GM04504 (cell line): Measurements from ENCODE around the gene SLC6A20.
A peak's percentile ranks its signal among the peaks of the same experiment; 100 is the strongest.

Experiments
- DNase-seq: peaks from one replicate; pipeline ENCODE4 v3.0.0-alpha.2; 2012; ENCODE audit warnings: low read depth

Gene SLC6A20, protein sequence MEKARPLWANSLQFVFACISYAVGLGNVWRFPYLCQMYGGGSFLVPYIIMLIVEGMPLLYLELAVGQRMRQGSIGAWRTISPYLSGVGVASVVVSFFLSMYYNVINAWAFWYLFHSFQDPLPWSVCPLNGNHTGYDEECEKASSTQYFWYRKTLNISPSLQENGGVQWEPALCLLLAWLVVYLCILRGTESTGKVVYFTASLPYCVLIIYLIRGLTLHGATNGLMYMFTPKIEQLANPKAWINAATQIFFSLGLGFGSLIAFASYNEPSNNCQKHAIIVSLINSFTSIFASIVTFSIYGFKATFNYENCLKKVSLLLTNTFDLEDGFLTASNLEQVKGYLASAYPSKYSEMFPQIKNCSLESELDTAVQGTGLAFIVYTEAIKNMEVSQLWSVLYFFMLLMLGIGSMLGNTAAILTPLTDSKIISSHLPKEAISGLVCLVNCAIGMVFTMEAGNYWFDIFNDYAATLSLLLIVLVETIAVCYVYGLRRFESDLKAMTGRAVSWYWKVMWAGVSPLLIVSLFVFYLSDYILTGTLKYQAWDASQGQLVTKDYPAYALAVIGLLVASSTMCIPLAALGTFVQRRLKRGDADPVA

DNA sequence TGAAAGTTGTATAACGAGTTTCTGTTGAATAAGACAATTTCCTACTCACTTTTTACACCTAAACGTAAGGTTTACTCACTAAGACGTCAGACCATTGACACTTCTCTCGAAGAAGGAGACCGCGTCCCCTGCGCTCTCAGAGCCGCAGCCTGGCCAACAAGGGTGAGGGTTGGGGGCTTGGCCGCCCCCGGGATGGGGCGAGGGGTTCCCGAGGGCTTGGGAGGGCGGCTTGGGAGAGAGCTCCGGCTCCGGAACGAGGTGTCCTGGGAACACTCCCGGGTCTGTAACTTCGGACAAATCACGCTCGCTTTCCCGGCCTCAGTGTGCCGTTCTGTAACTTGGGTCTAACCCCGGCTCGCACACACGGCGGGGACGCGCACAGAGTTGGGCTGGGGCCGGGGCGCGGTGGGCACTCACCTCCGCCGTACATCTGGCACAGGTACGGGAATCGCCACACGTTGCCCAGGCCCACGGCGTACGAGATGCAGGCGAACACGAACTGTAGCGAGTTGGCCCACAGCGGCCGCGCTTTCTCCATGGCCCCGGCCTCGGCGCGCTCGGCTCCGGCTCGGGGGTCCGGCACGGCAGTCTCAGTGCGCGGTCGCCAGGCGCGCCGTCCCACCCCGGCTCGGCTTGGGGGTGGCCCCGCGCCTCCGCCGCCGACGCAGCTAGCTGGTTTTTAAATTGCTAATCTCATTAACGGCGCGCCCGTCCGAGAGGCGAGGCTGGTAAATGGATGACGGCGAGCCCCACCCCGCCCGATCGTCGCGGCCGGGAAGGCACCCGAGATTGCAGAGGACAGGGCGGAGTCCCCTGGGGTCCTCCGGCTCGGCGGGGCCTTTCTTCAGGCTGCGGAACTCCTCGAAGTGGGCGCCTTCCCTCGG is at the start of gene SLC6A20:
Gene SLC6A20, minus strand, starts transcription at position 655 of the 884 bp plus-strand sequence. Its CDS starts 117 bp downstream, at position 538.
- DNase-seq, result no peak

DNA sequence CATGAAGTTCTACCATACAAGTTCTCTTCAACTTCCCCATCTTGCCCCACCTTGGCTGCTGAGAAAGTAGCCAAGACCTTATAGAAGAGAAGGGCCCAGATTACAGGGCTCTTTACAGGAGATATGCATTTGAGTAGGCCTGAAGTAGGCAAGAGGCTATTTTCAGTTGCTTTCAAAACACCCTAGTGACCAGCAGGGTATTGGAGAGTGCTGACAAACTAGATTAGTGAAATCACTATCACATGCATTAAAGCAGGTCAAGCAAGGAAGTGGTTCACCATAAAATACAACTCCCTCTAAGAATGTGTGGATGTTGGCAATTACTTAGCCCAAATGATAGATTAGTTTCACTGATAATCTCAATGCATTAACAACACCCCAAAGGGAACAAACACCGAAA is 48.3 kb upstream of the SLC6A20 start:
- DNase-seq, result no peak

DNA sequence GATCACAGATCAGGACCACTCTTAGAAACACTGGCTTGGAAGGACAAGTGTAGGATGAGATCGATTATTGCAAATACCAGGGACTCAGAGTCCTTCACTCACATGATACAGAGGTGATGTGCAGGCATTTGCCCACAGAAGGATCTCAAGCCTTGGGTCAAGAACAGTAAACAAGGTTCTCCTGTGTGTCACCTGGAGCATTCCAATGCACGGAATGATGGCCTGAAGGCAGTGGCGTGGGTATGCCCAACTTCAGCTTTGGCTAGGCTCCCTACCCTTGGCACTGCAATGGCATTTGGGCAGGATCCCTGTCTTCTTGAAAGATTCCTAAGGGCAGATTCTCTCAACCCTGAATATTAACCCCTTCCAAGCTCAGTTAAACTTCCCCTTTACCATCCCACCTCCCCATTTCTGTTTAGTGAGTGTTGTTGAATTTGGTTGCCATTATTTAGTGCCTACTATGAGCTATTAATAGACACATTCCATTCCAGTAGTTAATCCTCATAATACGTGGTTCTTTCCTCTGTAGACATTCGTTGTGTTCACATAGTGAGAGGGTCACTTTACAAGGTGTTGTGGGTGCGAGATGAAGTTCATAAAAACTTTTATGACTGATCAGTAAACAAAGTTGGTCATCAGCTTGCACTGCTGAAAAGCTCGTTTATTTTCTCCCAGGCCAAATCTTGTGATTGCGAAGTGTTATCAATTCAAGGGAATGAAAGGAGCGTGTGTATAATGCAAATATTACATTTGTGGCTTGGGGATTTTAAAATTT is 46.7 kb upstream of the SLC6A20 start:
- no peak for DNase-seq

DNA sequence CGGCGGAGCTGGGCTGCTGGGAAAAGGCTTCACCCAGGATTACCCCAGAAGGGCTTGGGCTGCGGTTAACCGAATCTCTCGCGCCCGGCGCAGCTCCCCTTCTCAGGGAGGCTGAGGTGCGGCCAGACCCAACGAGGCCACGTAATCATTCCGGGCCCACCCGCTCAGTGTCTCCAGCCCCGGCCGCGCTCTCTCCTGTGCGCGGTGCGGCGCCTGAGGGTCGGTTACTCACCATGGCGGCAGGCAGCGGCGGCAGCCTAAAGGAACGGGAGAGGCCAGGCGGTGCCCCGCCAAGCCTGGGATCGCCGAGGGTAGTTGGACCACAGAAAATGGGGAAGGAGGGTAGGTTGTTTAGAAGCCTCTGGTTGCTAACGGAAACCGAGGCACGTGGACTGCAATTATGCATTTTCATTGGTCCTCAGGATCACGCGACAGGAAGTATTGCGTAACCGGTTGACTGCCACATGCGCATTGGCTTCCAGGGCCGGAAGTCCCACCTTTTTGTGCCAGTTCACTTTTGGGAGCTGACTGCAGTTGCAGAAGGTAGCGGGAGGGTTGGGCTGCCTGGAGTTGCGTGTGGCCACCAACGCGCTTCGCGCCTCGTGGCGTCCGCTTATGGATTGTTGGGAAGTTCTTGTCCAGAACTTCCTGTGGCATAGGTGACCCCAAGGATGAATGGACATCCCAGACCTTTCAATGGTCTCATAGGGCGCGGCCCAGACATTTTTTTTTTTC is 45.6 kb upstream of the SLC6A20 start, which contains the start of gene LZTFL1:
Gene LZTFL1, minus strand, starts transcription at position 363 of the 735 bp plus-strand sequence. Its CDS starts 128 bp downstream, at position 235.
- peak; percentile 94 for DNase-seq

DNA sequence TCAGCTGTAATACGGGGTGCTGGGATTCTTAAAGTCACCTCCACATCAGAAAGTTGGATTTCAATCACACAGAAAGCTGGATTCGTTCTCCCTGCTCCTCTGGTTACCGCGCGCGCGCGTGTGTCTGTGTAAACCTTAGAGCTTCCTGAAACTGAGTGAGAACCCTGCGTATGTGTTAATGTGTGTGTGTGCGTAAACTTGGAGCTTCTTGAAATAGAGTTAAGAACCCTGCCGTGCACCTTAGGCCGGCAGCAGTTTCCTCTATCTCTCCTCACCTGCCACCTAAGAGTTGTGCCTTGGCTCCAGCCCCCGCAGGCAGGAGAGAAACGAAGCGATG is 45.1 kb upstream of the SLC6A20 start:
- no peak for DNase-seq

DNA sequence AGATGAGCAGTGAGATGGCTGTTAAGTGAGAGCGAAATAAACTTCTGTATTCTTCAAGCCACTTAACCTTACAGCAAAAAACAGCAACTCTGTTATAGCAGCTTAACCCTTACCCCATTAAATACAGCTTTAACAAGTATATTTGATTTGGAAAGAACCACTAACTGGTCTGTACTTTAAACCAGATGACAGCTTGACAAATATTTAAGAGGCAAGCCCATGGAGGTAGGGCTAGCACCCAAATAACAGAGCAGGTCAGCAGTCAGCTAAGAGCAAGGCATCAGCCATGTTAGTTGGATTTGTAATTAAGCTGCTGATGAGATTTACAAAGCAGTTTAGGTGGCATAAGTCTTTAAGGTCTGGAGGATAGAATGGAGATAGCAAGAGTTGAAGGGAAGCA is 42.1 kb upstream of the SLC6A20 start:
- no peak for DNase-seq

DNA sequence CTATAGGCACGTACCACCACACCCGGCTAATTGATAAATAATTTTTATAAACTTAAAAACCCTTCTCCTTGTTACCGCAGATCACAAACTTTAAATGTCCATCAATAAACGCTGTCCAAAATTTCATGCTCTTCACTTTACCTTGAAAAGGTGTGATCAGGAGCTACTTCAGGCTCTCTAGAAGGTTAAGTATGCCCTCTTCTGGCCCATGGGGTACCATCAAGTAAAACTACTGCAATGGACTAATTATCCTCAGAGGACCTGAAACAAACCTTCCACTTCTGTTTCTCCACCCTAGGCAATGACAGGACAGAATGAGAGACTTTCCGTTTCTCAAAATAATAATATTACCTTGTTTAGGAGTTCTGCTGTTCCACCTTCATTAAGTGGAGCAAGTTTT is 36.4 kb upstream of the SLC6A20 start:
- DNase-seq, result no peak

DNA sequence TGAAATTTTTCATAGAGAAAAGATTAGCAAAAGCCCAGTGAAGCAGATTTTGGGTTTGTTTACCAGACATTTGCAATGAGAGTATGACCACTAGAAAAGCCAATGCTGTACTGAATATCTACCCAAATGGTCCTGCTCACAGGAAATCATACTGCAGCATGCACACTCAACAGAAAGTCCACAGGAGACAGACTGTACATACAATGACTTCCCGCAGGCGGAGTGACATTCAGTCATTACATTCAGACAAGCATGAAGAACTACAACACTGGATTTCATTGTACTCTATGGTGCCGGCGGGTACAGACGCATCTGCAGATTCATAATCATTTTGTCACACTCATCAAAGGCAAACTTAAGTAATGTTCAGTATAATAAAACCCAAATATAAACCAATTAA is 33.8 kb upstream of the SLC6A20 start:
- no peak for DNase-seq

DNA sequence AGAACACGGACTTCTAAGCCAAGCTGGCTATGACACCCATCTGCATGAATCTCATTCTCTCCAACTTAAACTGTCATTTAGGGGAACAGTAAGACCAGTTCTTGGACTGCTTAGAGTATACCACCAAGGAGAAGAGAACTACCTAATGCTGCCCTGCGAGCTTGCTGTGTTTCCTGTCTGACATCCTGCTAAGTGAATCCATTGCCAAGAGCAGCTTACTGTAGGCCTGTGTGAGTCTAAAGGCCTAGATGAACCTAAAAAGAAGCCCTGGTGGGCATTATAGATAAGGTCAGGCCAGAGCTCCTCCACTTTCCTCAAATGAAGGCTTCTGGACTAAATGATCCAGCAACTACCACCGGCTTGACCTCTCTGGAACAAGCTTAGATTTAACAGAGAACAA is 30.6 kb upstream of the SLC6A20 start:
- DNase-seq, result no peak

DNA sequence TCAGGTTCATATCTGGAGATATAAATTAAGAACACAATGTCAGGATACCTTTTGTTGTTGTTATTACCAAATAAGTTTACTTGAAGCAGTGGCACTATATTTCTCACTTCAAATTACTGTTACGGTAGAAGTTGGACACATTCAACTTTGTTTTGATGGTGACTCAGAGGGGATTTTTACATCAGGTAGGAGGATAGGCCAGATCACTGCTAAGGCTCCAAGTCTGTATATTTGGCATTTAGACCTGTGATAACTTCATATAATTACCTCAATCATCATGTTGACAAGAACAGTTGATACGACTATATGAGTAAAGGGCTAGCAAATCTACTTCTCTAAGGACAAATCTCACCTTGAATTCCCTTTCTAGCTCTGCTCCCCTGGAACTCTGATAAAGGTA is 30.0 kb upstream of the SLC6A20 start:
- DNase-seq, result no peak

DNA sequence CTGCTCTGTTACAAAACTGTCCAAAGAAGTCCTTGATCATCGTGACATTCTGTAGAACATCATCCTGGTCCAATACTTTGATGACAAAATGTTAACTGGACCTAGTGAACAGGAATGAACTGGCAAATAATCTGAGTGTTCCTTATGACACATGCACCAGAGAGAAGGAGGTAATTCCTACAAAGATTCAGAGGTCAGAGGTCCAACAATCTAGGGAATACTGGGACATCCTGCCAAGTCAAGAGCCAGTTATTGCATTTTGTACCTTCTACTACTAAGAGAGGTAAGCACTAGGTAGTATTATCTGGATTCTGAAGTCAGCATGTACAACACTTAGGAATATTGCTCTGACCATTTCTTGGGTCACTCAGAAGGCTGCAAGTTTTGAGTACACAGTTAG is 24.8 kb upstream of the SLC6A20 start:
- DNase-seq, result no peak

DNA sequence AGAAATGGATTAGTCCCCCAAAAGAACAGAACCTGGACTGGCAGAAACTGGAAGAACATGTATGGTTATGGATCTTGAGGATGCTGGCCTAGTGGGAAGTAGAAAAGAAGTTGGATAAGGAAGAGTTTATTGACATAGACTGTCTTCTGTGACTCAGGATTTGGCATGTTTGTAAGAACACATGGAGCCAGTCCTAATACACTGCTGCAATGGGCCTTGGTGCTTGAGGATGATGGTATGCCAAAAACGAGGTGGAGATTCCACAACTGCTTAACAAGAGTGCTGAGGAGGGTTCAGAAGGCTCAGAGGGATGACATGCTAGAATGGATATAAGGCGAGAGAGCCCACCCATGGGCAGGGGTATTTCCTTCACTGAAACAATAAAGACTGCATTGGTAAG is 23.2 kb upstream of the SLC6A20 start:
- no peak for DNase-seq

DNA sequence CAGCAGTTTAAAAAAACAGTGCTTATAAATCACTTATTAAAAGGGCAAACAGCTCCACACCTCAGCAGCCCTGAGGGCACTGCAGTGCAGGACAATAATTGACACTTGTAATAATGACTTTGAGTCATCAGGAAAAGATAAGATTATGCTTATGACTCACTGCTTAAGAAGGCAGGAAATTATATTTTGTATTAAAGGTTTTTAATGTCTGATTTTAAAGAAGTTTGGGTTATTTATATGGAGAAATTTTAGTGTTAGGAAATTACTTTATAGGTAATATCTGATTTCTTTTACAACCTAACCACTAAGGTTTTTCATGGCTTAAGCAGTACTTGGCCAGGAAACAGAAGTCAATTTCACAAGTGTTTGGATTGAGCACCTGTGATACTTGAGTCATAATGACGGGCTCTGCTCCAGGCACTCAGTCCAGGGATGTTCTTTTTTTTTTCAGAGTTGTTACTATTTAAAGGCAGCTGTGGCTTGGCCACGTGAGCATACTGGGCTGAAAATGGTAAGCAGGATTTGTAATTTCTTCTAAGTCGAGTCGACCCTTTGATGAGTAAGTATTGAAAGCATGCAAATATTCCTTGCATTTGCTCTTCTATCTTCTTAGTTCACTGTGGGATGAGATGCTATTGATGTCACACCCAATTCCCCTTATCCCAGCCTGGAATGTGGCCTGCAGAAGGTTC is 21.6 kb upstream of the SLC6A20 start:
- DNase-seq, result peak; percentile 76

DNA sequence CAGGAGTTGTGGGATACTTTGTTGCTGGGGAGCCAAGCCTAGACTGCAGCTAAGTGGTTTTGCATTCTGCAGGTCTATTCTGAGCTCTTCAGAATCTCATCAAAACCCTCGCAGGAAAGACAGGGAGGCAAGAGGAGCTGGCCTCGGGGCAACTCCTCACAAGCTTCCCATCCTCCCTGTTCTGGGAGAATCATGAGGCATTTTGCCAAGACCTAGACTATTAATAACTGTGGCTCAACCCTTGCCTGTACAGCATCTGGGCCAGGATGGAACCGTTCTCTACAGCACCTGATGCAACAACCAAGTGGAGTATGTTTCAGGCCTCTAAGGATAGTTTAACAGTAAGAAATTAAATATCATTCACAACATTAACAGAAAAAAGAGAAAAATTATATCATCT is 20.2 kb upstream of the SLC6A20 start:
- DNase-seq, result no peak

DNA sequence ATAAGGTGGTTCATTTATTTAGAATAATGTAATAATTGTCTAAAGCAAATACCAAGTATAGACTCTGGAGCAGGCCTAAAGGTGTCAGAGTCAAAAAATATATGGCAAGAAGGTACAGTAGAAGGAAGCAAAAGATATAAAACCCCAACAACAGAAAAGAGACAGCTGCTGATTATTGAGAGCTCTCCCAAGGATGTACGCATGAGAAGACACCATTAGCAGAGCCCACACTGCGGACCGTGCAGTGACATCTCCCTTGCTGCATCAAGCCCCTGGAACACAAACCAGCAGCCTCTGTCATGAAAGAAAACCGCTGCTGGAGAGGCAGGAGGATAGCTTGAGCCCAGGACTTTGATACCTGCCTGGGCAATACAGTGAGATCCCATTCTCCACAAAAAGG is 18.0 kb upstream of the SLC6A20 start:
- DNase-seq, result no peak

DNA sequence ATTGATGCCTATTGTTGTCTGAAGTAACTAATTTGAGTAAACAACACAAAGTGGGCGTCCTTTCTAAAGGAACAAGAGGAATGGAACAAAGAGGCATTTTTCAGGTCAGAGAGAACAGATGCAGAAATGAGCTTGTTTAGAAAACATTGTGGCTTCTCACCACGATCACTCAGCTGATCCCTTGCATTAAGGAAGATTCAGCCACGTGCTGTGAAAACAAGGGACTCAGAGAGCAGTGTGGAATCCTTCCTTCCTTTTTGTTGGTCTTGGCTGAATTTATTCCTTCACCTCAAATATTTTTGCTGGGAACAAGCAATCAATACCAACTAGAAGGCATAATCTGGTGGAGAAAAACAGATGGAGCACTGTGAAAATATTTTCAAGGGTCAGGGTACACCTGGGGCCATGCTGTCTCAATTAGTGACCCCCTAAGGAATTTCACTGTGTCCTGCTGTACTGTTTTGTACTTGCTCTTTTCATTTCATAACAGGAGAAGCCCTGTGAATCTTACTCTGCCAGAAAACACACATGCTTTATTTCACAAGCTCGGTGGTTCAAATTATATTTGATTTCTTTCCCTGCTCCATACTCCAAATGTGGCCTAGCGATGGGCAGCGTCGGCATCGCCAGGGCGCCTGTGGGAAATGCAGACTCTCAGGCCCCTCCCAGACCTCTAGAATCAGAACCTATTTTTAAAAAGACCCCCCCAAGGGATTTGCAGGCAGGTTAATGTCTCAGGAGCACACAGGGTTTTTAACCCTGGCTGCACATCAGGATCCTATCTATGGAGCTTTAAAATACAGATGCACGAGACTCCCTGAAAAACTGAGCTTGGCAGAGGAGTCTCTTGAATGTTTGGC is 11.6 kb upstream of the SLC6A20 start:
- no peak for DNase-seq

DNA sequence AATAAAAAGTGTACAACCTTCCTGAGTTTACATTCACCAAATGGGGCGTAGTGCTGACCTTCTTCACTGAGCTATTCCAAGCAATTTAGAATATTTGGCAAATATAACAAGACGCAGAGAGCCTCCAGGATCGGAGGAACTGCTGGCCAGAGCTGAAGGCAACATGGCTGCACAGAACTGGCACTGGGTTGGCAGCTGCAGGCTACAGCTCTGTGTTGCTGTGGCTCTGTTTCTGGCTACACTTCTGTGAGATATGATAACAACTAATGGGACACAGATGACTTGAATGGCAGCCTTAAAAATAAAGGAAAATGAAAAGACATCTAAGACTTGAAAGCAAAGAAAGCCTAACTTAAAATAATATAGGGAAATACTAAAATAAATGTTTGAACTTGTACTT is 10.8 kb upstream of the SLC6A20 start:
- no peak for DNase-seq

DNA sequence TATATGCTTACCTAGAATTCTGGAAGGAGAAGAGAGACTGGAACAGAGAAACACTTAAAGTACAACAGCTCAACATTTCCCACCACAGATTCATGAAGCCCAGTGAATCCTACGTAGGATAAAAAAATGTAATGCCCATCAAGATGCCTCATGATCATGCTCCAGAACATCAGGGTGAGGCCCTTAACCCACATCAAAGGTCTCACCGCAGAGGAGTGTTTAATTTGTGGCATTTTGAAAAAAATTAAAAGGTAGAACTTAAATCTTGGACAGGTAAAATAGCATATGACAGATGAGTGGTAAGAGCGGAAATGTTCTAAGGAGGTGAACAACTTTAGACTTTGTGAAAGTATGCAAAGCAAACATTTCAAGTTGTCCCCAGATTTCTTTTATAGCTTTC is 9.7 kb upstream of the SLC6A20 start:
- DNase-seq, result no peak

DNA sequence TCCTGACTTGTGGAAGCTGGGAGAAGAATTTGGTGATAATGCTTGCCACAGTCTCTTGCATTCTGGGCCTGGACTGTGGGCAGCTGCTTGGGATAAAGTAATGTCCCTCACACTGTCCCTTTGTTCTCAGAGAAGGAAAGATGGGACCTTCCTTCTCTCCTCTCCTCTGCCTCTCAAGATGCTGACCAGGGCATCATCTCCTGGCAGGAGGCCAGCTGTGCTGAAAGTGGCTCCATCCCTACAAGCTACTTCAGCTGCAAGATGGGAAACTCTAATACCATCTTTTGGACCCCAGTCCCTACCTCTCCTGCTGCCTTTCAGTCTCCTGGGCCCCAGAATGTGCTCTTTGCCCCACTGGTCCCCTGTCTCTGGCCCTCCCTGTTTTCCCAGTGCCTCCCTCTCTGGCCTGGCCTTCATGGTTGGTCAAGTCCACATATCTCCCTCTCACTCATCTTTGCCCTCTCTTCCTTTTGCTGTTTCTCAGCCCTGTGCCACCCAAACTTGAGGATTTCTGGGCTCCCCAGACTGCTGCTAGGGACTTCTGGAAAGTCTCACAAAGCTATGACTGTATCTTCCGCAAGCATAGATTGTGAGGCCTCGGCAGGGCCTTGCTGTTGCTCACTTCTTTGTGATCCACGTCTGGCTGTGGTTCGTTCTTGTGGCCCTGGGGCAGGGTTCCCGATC is 7.1 kb upstream of the SLC6A20 start:
- no peak for DNase-seq
